Measurements from ENCODE around the gene PITHD1. TPM values are rescaled to one million over a fixed set of nuclear protein-coding genes. Genes with fewer than 3 reads are reported as not detected.
"Not testable (repeated sequence)": the region's sequence is repeated elsewhere in the genome, so short reads cannot be mapped to it uniquely, and the experiment has no call there.

Gene PITHD1
- total and polyA plus RNA-seq, 3 donors from 2014 or later, result 83.7 to 99.3 (median 89.9) TPM

DNA sequence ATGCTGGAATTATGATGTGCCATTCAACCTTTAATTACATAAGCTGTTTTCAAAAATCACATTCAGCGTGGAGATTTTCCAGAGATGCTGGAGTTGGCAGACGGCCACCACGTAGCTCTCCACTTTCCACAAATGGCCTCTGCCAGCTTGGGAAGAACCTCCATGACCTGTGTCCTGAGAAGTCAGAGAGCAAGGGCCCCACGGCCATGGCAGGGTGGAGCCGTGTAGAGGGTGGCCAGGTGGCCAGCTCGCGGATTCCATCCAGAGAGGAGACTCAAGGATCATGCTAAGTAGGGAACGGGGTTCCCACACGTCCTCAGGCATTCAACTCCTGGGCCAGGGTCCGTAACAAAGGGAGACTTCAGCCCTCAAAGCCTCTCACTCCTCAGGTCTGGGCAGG lies 23.7 kb downstream of the PITHD1 start:
- intact Hi-C loops (cut with DNase I; ENCODE audit: low total_unique reads), result no loop called here
- Histone ChIP-seq H3K27ac (peak overlapping the region; percentile 51 to 85), H3K36me3 (ENCODE audit: low read depth, missing control alignments) (no peaks in the 10 kb centered on the region)

DNA sequence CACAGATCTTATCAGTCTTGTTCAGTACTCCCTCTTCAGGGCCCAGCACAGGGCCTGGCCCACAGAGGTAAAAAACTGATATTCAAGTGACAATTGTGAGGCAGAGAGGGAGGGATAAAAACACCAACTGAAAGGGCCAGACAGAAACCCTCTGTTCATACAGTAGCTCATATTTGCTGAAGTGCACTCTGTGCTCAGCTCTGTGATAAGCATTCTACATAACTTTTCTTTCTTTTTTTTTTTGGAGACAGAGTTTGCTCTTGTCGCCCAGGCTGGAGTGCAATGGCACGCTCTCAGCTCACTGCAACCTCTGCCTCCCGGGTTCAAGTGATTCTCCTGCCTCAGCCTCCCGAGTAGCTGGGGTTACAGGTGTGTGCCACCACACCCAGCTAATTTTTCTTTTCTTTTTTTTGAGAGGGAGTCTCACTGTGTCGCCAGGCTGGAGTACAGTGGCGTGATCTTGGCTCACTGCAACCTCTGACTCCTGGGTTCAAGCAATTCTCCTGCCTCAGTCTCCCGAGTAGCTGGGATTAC lies 24.7 kb downstream of the PITHD1 start:
- H3K27me3 ChIP-seq; DNase-seq; H3K36me3 ChIP-seq (ENCODE audit: low read depth, missing control alignments); H3K9me3 ChIP-seq; intact Hi-C loops (cut with DNase I; ENCODE audit: low total_unique reads); H3K4me3 ChIP-seq: not testable (repeated sequence)
- H3K27ac ChIP-seq, result peak overlapping the region in 1 of 2 donors; percentile 51
- H3K4me1 ChIP-seq, result peaks cover 22% of the 10 kb centered on the region
- 56 to 78% methylated on average over 7 of the region's 7 CpGs for WGBS, 2 donors

More for the DNA sequence above, 23.7 kb downstream of the PITHD1 start:
- H3K4me1 ChIP-seq, result peaks cover 22% of the 10 kb centered on the region
- TF ChIP-seq, protein P1, sequence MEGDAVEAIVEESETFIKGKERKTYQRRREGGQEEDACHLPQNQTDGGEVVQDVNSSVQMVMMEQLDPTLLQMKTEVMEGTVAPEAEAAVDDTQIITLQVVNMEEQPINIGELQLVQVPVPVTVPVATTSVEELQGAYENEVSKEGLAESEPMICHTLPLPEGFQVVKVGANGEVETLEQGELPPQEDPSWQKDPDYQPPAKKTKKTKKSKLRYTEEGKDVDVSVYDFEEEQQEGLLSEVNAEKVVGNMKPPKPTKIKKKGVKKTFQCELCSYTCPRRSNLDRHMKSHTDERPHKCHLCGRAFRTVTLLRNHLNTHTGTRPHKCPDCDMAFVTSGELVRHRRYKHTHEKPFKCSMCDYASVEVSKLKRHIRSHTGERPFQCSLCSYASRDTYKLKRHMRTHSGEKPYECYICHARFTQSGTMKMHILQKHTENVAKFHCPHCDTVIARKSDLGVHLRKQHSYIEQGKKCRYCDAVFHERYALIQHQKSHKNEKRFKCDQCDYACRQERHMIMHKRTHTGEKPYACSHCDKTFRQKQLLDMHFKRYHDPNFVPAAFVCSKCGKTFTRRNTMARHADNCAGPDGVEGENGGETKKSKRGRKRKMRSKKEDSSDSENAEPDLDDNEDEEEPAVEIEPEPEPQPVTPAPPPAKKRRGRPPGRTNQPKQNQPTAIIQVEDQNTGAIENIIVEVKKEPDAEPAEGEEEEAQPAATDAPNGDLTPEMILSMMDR (IDR thresholded peaks at IDR 0.05), result no peak
- no peak for TF ChIP-seq POLR2A (IDR thresholded peaks at IDR 0.05)
- no peak for DNase-seq
- H3K9me3 ChIP-seq, result no peaks in the 10 kb centered on the region
- H3K27me3 ChIP-seq, result no peaks in the 10 kb centered on the region
- WGBS, 2 donors, result 20 to 58% methylated on average over 3 to 10 of the region's 10 CpGs
- H3K4me3 ChIP-seq, result no peak overlapping the region

DNA sequence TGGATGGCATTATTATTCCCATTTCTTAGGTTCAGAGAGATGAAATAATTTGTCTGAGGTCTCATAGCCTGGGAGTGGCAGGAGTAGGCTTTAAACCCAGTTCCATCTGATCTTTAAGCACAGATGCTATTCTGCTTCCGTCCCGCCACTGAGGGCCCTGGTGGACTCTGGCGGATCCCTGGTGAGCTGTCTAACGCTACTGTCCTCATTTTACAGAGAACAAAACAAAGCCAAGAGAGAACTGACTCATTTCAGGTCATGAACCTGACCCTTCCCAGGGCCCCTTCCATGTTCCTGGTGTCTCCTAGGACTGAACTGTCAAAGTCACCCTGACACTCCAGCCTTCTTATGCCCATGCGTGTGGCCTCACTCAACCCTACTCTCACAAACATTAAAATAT lies 25.5 kb downstream of the PITHD1 start:
- DNase-seq, result no peak
- H3K4me3 ChIP-seq, result no peak overlapping the region
- 93 to 98% methylated on average over 5 of the region's 5 CpGs for whole genome bisulfite sequencing, 2 donors
- H3K36me3 ChIP-seq (ENCODE audit: low read depth, missing control alignments), result no peaks in the 10 kb centered on the region
- no peak for TF ChIP-seq POLR2A (IDR thresholded peaks at IDR 0.05)
- TF ChIP-seq, protein P1 (IDR thresholded peaks at IDR 0.05), result no peak
- peaks cover 22% of the 10 kb centered on the region for H3K4me1 ChIP-seq
- H3K27me3 ChIP-seq, result no peaks in the 10 kb centered on the region
- no peaks in the 10 kb centered on the region for H3K9me3 ChIP-seq
- intact Hi-C loops (cut with DNase I; ENCODE audit: low total_unique reads), result no loop called here
- H3K27ac ChIP-seq, result no peak overlapping the region

DNA sequence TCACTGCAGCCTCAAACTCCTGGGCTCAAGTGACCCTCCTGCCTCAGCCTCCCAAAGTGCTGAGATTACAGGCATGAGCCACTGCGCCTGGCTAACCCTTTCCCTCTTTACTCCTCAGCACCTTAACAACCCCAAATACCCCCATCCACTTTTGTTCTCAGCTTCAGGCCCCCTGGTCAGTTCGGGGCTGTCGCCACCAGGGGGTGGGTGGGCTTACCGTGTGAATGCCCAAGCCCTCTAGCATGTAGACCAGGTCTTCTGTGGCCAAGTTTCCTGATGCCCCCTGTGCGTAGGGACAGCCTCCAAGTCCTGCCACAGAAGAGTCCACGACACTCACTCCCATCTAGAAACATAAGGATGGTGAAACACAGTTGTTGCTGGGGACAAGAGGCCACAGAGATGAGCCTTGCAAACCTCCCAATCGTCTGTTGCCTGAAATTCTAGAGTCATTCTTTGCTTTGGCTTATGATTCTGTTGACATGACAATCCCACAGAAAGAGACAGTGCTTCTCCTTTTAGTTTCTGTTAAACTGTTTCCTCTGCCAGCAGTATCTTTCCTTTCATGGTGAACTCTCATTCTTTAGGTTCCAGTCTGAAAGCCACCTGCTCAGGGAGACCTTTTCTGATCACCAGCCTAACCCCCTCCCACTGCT lies 26.1 kb downstream of the PITHD1 start:
- 80 to 84% methylated on average over 7 of the region's 7 CpGs for WGBS, 2 donors
- H3K36me3 ChIP-seq (ENCODE audit: low read depth, missing control alignments), result no peaks in the 10 kb centered on the region
- H3K4me1 ChIP-seq, result peaks cover 22% of the 10 kb centered on the region
- H3K27me3 ChIP-seq, result no peaks in the 10 kb centered on the region
- no peak overlapping the region for H3K27ac ChIP-seq
- TF ChIP-seq, protein P1 (IDR thresholded peaks at IDR 0.05), result no peak
- TF ChIP-seq POLR2A (IDR thresholded peaks at IDR 0.05), result no peak
- no peak overlapping the region for H3K4me3 ChIP-seq
- DNase-seq, result no peak
- intact Hi-C loops (cut with DNase I; ENCODE audit: low total_unique reads), result no loop called here
- no peaks in the 10 kb centered on the region for H3K9me3 ChIP-seq

DNA sequence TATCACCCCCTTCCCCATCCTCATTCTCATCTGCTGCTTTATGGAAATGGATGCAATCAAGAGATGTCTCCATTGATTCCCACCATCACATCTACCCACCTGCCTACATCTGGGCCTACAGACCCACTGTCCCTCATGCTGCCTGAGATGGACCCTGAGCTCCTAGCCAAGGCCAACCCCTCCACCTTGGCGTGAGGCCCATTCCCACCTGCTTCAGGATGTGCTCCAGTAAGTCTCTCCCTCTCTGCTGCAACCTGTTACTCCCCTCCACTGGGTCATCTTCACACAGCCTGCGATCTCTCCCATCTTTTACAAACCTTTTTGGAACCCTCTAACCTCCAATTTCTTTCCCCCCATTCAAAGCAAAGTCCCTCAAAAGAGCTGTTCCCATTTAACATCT lies 26.8 kb downstream of the PITHD1 start:
- intact Hi-C loops (cut with DNase I; ENCODE audit: low total_unique reads), result no loop called here
- Histone ChIP-seq H3K27ac (no peak overlapping the region), H3K9me3 (no peaks in the 10 kb centered on the region), H3K27me3 (no peaks in the 10 kb centered on the region), H3K4me1 (peaks cover 27% of the 10 kb centered on the region), H3K36me3 (ENCODE audit: low read depth, missing control alignments) (no peaks in the 10 kb centered on the region), H3K4me3 (no peak overlapping the region)
- WGBS, 2 donors, result 94 to 98% methylated on average over 2 of the region's 2 CpGs
- DNase-seq, result no peak
- TF ChIP-seq, protein P1 (IDR thresholded peaks at IDR 0.05), result no peak
- no peak for TF ChIP-seq POLR2A (IDR thresholded peaks at IDR 0.05)
